ENCODE data around the gene GIMAP2.
"Not testable (repeated sequence)": the region's sequence is repeated elsewhere in the genome, so short reads cannot be mapped to it uniquely, and the experiment has no call there.

GIMAP2 gene

DNA sequence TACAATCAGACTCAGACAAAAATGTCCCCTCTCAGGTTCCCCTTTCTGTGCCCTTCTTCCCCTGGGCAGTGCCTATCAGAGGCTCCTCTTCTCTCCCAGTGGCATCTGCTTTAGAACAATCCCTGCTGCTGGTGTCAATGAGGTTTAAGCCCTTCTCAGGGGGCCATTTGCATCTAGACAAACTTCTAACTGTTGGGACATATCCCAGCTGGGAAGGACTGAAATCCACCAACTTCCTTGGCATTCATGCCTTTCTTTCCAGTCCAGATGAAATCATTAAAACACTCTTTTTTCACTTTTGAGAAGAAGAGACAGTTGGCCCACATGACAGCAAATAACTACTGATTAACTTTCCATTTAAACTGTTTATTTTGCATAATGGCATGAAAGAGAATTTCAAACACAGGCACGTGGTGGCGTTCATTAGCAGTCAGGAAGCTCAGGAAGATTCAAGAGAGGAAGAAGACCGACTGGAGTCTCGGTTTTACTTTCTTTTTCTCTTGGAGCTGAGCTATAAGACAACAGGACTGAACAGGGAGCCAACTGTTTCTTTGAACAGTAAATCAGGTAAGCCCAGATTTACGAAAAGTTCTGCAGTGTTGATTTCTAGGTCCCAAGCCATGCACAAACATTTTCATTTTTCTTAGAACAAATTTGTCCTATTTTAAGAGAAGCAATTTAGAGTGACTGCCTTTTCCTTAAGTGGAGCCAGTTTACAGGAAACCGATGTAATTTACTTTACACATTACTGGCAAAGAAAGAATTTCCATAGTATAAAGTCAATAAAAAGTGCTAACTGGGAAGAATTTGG lies at the start of gene GIMAP2:
TSS of gene GIMAP2 (plus strand) at position 488 of the 811 bp plus-strand sequence. CDS start 1,354 bp downstream, outside the sequence.
- DNase-seq (ENCODE audit: low read depth, low spot score), result no peak

DNA sequence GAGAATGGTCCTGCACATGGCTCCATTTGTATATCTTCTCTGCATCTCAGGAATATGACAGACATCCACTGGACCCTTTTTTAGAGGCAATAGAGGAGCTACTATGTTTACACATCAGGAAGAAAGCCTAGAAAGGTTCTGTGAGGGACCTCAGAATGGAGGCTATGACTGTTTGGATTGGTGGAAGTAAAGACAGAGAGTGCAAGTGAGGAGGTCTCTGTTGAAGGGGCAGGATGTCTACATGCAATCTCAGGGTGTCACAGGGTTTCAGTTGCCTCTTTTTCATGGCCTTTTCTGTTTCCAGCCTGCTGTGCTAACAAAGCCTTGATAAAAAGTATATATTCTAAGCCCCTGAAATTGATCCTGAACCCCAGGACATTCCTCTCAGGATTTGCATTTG lies 43.7 kb upstream of the GIMAP2 start:
- no peak for DNase-seq (ENCODE audit: low read depth, low spot score)

DNA sequence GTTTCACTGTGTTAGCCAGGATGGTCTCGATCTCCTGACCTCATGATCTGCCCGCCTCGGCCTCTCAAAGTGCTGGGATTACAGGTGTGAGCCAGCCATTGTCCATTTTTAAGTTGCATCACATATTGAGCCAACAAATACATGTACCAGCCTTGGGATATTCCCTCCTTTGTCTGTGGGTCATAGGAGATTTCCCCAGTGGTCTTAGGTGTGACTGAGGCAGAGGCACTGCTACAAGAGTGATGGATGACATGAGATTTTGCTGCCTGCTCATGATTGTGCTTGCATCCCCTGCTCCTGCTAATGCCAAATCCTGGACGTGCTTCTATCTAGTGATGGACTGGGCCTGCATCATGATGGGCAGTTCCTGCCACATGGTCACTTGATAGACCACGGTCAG lies 42.6 kb upstream of the GIMAP2 start:
- no peak for DNase-seq (ENCODE audit: low read depth, low spot score)

DNA sequence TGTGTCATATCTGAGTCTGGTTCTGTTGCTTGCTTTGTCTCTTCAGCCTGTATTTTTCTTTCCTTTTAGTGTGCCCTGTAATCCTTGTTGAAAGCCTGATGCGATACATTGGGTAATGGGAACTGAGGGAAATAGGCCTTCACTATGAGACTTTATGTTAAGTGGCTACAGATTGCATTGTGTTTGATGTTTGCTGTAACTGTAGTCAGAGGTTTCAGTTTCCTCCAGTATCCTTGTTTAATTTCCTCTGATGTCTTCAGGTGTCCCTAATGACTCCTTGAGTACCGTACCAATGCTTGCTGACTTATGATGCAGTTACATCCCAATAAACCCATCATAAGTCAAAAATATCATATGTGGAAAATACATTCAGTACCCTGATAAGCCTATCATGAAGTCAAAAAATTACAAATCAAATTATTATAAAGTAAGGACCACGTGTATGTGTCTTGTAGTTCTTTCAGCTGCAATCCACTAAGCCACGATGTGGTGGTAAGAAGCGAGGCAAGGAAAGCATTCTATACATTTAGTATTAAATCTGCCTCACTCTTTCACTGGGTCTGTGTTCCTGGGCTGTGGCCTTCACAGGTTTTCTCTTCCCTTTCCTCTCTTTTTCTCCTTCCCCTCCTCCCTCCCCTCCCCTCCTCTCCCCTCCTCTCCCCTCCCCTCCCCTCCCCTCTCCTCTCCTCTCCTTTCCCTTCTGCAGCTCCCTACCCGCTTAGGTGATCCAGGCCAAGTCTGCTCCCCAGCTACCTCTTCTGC lies 40.1 kb upstream of the GIMAP2 start:
- DNase-seq (ENCODE audit: low read depth, low spot score), result no peak

DNA sequence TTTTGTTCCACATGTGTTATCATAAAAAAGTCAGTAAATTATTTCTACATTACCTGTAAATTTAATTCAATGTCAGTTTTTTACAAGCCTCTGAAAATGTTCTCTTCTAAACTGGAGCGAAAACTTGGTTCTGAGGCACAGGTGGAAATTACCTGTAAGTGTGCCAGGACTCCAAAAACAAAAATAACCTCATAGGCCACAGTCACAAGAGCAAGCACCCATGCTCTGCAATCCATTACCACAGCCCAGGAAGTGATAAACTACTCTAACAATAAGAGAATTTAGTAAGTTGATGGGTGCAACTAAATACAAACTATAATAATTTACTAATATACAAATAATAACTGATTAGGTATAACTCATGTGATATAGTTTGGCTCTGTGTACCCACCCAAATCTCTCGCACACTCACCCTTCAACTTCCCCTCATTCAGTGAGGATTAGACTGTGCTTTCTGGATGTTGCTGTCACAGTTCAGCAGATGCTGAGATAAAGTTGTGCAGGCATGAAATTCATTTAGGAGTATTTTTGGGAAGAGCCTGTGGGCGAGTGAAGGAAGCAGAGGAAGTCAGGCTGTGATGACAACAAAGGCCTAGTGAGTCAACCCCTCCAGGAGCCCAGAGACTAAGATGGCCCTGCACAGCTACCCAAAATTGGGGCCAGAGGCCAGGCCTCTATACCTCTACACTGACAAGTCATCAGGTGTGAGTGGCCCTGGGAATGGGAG lies 37.0 kb upstream of the GIMAP2 start:
- DNase-seq (ENCODE audit: low read depth, low spot score), result no peak

DNA sequence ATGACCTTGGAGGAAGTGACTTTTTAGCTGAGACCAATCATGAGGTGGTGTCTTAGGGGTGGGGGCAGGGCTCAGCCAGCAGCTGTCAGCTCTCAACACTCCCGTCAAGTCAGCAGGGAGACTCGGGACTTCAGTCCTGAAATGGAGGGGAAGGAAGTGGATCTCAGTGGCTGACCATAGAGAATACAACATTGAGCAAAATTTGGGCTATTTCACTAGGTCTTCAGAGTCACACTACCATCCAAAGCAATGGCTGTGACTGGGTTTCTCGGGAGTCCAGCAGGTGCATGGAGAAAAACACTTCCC lies 36.5 kb upstream of the GIMAP2 start:
- DNase-seq (ENCODE audit: low read depth, low spot score), result no peak

DNA sequence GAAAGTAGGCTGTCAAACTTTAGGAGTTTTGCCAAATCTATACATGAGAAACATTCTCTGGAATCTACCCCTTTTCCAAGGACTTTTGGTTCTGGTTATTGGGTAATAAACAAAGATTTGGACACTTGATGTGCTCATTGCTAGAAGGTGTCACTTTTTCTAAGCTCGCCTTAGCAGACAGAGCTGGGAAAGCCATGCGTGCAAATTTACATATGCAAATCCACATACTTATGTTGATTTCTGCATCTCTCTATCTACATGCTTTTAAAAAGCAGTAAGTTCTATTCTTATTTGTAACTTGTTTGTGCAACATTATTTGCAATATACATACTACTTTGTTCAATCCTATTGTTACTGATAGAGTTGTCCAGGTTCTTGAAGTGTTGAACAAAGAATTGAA lies 30.8 kb upstream of the GIMAP2 start:
- DNase-seq (ENCODE audit: low read depth, low spot score), result no peak

DNA sequence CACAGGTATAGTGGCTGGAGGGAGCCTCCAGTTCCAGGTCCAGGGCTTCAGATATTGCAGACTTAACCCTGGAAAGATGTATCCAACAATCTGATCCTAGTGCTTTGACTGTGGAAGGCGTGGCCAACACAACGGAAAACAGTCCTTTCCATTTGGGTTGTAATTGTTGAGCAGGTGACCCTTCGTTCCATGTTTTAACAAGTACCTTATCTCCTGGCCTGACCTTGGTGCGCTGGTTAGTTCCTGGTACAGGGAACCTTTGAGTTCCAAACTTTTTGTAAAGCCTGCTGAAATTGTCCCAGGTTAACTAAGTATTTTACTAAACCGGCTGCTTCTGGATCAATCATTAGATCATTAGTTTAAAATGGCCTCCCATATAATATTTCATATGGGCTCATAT lies 29.5 kb upstream of the GIMAP2 start:
- DNase-seq (ENCODE audit: low read depth, low spot score), result no peak

DNA sequence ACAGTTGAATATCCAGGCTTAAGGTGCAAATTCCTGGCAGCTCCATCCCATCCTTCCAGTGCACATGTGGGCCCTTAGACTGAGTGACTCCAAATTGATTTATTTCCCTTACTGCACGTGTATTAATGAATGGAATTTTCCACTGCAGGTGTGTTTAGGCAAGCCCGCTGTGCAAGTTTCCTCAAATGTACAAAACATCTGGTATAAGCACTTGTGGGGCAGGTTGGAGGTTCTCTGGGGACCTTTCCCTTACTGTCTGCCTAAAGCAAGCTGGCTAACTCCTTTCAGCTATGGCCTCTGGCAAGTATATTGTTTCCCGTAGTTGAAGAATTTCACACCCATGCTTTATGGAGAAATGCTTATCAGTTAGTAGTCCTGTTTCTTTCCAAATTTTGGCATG lies 28.0 kb upstream of the GIMAP2 start:
- DNase-seq (ENCODE audit: low read depth, low spot score), result no peak

DNA sequence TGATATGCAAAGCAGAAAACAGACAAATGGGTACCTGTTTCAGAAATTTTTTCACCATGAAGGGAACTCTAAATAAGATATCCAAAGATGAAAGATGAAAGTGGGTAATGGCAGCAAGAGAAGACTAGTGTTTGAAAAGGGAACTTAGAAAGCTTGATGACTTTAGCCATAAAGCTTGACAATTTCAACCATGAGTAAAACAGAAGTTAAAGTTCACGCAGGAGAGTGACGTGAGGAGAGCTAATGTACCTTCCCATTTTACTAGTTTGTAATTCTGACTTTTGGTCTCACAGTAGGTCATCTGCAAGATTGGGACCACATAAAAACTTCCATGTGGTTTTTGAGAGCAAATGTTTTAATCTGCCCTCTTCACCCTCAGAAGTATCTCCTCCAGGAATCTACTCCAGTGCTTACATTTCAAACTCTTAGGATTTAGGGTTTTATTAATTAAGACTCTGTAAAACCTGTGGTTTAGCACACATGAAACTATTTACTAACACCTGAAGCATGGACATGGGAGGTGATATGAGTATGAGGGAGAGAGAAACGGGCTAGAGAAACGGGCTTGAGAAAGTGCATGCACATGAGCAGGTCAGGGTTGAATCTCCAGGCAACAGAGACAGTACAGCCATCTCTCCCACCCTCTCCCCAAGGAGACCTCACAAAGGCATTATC lies 24.4 kb upstream of the GIMAP2 start:
- no peak for DNase-seq (ENCODE audit: low read depth, low spot score)

DNA sequence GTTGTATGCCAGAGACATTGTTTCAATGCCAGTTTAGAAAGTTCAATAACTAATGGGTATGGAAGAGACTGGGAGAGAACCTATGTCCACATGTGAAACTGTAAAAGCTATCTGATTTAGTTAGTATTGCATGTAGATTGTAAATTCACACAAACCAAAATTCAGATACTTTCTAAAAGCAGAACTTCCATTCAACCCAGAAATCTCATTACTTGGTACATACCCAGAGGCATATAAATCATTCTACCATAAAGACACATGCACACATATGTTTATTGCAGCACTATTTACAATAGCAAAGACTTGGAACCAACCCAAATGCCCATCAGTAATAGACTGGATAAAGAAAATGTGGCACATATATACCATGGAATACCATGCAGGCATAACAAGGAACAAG lies 22.7 kb upstream of the GIMAP2 start:
- not testable (repeated sequence) for DNase-seq (ENCODE audit: low read depth, low spot score)

DNA sequence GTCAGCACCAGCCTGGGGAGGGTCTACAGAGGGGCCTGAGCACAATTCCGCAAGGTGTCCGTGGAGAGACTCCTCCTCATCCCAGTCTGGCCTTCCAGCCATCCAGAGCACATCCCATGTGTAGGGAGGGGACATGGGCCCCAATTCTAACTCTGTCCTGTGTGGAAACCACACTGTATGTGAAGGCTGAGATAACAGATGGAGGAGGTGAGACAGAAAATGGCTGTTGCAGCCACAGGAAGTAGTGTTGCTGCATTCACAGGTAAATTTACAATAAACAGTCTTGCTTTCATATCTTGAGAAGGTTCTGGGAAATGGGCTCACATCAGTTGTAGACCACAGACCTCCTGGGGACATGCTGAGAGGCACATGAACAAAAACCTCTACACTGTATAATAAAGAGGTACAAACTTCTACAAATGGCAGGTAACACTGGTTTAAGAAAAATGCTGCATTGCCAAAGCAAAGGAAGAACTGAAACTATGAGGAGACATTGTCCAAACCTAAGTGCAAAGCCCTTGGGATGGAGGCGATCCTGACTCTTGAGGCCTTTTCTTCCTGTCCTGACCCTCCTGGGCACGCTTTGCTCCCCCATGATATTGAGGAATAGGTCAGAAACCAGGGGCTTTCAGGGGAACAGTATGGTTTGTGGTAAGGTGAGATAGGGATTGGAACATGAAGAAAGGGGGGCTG lies 21.6 kb upstream of the GIMAP2 start:
- no peak for DNase-seq (ENCODE audit: low read depth, low spot score)

DNA sequence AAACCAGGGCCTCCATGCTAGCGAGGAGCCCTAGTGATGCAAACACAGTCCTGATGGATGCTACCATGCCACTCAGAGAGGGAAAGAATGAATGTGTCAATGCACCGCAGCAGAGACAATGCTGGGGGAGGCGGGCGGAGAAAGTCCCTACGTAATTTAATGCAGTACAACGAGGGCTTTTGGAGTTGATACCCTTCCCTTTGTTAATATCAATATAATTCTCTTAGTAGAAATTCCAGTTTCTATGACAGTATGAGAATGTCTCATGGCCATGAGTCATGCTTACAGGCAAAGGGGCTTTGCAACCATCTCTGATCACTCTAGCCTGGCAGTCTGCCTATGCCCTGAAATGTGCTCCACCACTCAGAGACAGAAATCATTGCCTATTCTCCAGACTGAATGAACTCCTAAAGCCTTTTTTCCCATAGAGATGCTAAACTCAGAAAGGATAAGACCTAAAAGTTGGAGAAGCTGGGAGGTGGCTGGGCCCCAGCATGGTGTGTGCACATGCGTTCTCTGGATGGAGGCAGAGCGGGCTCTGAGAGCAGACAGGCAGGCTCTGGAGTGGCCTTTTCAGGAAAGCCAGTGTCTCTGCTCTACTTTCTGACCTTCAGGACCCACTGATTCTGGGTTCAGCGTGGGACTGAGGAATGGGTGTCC lies 20.3 kb upstream of the GIMAP2 start:
- no peak for DNase-seq (ENCODE audit: low read depth, low spot score)

DNA sequence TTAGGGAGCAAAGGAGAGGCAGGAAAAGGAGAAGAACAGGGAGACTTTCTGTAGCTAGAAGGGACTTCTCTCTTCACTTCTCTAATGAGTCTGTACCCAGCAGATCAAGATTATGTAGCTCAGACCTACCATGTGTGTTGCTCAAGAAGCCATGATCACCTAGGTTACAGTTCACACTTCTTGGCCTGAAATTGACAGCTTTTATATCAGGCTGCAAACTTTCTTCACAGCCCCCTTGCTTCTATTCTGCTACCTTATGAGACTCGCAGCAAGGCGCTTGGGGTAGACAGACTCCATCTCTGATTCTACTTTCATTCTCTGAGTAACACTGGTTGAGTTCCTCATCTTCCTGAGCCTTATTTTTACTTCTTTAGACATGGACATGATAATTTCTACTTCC lies 19.6 kb upstream of the GIMAP2 start:
- DNase-seq (ENCODE audit: low read depth, low spot score), result no peak

DNA sequence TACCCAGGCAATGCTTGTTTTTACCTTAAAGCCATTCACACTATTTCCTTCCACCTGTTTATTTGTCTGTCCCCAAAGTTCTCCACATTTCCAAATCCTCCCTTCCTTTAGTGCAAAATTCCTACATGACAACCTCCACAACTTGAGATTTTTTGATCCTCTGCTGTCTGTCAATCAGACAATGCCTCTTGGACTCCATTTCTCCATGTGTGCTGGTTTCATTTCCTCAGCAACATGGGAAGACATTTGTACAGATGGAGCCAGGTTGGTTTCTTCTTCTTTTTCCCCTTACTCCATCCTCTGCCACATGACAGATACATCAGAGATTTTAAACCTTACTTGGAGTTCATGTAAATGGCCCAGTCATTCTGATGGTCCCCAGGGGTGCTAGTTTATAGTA lies 19.1 kb upstream of the GIMAP2 start:
- DNase-seq (ENCODE audit: low read depth, low spot score), result no peak

DNA sequence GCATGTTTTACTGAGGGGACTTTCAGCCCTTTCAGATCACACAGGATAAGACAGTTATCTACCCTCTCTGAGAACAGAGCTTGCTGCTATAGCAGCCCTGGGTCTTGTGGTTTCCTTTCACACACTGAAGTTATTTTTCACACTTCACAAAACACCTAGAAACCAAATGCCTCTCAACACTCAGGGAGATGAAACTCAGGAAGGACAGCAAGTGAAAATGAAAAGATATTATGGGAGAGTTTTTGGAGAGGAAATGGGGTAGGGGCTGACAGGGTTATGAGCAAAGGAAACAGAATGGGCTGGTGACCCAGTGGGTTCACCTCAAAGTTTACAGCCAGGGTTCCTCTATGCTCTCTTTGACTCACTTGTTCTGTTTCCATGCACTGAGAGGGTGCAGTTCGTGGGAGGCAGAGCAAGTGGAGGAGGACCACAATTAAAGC lies 17.0 kb upstream of the GIMAP2 start:
- DNase-seq (ENCODE audit: low read depth, low spot score), result no peak

DNA sequence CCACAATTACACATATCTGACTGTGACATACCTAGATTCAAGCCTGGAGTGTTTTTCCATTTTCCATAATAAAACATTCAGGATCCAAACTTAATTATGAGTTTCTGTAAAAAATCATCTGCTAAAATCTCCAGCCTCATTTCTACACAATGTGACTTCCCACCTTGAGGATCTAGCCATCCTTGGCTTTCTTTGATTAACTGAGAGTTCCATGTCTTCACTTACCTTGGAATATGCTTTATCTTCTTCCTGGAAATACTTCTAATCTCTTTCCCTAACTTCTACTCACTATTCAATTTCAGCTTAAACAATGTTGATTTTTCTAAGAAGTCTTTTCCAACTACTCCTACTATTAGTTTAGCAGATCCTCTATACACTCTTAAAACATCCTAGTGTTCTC lies 16.5 kb upstream of the GIMAP2 start:
- DNase-seq (ENCODE audit: low read depth, low spot score), result no peak

DNA sequence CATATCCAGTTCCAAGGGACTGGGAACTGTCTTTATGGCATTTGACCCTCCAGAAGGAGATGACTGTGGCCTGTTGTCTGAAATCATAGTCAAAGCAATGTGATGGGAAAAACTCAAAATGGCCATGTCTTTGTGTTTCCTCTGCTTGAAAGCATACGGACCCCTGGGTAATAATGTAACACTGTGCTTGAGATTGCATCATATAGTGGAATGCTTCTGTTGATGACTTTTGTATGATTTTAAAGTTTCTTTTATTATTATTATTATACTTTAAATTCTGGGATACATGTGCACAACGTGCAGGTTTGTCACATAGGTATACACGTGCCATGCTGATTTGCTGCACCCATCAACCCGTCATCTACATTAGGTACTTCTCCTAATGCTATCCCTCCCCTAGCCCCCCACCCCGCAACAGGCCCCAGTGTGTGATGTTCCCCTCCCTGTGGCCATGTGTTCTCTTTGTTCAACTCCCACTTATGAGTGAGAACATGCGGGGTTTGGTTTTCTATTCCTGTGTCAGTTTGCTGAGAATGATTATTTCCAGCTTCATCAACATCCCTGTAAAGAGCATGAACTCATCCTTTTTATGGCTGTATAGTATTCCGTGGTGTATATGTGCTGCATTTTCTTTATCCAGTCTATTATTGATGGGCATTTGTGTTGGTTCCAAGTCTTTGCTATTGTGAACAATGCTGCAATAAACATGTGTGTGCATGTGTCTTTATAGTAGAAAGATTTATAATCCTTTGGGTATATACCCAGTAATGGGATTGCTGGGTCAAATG lies 13.5 kb upstream of the GIMAP2 start:
- DNase-seq (ENCODE audit: low read depth, low spot score), result not testable (repeated sequence)

DNA sequence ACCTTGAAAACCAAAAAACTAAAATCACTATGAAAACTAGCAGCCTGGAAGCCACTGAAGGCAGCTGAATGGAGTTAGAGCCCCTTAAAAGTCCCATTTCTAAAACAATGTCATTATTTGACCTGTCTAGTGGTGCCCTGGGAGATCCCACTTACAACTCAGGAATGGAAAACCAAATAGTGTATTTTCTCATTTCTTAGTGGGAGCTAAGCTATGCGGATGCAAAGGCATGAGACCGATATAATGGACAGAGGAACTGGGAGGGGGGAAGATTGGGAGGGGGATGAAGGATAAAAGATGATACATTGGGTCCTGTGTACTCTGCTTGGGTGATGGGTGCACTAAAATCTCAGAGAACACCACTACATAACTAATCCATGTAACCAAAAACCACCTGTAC lies 9.8 kb upstream of the GIMAP2 start:
- no peak for DNase-seq (ENCODE audit: low read depth, low spot score)

DNA sequence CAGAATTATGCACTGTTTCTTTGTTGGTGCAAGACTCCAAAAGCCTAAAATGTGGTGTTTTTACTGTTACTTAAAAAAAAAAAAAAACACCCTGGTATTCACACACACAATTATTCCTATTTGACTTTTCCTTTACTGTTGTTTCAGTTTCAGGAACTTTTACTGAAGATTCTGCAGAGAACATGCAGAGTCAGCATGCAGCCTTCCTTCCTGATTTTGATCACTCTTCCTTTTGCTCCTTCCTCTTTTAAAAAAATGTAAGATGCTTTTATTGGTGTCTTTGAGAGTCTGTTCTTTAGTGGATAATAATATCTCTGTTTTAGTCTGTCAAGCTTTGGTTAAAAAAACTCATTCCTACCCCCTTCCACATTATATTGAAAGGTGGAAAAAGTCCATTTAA lies 9.2 kb upstream of the GIMAP2 start:
- DNase-seq (ENCODE audit: low read depth, low spot score), result not testable (repeated sequence)

Data from astrocyte of the hippocampus (primary cell).